ENCODE measurements around the gene ZNF732.
"Not testable (repeated sequence)": the region's sequence is repeated elsewhere in the genome, so short reads cannot be mapped to it uniquely, and the experiment has no call there.

ZNF732 gene

GRCh38 chr4:336099-336892 is 31.0 kb upstream of the ZNF732 start:
- ChIA-PET CTCF (no interaction called here), POLR2A (ENCODE audit: low non-redundant PET) (no interaction called here)
- DNase-seq (ENCODE audit: low spot score), result peak; percentile 0
- peak overlapping the region; percentile 92 for H3K27ac ChIP-seq
- TF ChIP-seq CTCF (conservative IDR thresholded peaks at IDR 0.05; ENCODE audit: low read depth), result no peak

DNA sequence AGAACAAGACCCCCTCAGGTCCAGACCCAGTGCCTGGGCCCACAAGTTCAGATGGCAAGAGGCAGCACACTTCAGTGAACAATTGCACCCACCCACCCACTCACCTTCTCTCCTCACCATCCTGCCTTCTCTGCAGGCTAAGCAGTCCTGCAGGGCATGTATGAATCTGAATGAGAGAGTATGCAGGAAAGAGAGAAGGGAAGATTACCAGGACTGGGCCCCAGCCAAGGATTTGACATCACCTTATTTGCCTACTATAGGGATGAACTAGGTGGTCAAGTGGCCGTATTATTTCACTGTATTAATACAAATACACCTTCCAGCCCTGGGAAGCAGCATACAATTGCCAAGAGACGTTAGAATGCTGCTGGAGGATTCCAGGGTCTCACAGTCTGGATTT is 30.2 kb upstream of the ZNF732 start:
- CTCF ChIA-PET, result no interaction called here
- TF ChIP-seq CTCF (conservative IDR thresholded peaks at IDR 0.05; ENCODE audit: low read depth), result no peak
- no peak for DNase-seq (ENCODE audit: low spot score)
- POLR2A ChIA-PET (ENCODE audit: low non-redundant PET), result no interaction called here
- H3K27ac ChIP-seq, result no peak overlapping the region

GRCh38 chr4:328729-329128 is 23.5 kb upstream of the ZNF732 start:
- no peak for DNase-seq (ENCODE audit: low spot score)
- H3K27ac ChIP-seq, result no peak overlapping the region
- ChIA-PET CTCF (no interaction called here), POLR2A (ENCODE audit: low non-redundant PET) (no interaction called here)
- TF ChIP-seq CTCF (conservative IDR thresholded peaks at IDR 0.05; ENCODE audit: low read depth), result no peak

- DNase-seq (ENCODE audit: low spot score), result no peak
- ChIA-PET POLR2A (ENCODE audit: low non-redundant PET) (no interaction called here), CTCF (no interaction called here)
- H3K27ac ChIP-seq, result no peak overlapping the region
- no peak for TF ChIP-seq CTCF (conservative IDR thresholded peaks at IDR 0.05; ENCODE audit: low read depth)
Observed at GRCh38 chr4:314296-314903, 9.1 kb upstream of the ZNF732 start.

DNA sequence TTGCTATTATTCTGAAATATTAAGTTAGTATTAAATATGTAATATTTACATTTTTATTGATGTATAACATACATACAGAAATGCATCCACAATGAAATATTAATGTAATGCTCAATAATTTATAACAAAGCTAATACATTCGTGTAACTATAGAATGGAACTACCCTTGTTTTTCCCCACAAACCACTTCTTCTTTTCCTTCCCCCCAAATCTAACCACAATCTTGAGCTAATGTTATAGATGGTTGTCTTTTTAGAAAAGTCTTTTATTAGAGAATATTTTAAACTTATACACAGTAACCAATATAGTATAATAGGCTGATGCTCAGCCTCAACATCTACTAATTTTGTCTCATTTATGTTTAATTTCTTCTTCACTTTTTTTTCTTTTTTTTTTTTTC is 4.5 kb upstream of the ZNF732 start:
- DNase-seq (ENCODE audit: low spot score), result no peak
- no peak overlapping the region for H3K27ac ChIP-seq
- TF ChIP-seq CTCF (conservative IDR thresholded peaks at IDR 0.05; ENCODE audit: low read depth), result no peak
- ChIA-PET POLR2A (ENCODE audit: low non-redundant PET) (interaction anchor here (0.7 kb wide), 1 partner anchor 192 kb away, joined by 3 read pairs; no protein-coding TSS in a partner anchor), CTCF (no interaction called here)

- no peak for DNase-seq (ENCODE audit: low spot score)
- no peak overlapping the region for H3K27ac ChIP-seq
- no peak for TF ChIP-seq CTCF (conservative IDR thresholded peaks at IDR 0.05; ENCODE audit: low read depth)
- ChIA-PET POLR2A (ENCODE audit: low non-redundant PET) (no interaction called here), CTCF (no interaction called here)
Observed at GRCh38 chr4:306551-306961, 1.3 kb upstream of the ZNF732 start.

GRCh38 chr4:304516-304915 is 758 bp downstream of the ZNF732 start:
- peak overlapping the region; percentile 51 for H3K27ac ChIP-seq
- DNase-seq (ENCODE audit: low spot score); POLR2A ChIA-PET (ENCODE audit: low non-redundant PET): not testable (repeated sequence)
- CTCF ChIA-PET, result interaction anchor here (0.6 kb wide), 1 partner anchor 12 kb away, joined by 3 read pairs; no protein-coding TSS in a partner anchor
